Upper lobe of right lung (tissue), 1 donor: ENCODE measurements around the gene CYP4F12. TPM values are rescaled to one million over a fixed set of nuclear protein-coding genes. Genes with fewer than 3 reads are reported as not detected.

Source experiments
- ATAC-seq: fragments of 200-7000 bp; cut with Tn5 transposase; one replicate; pipeline ENCODE4 v1.9.1; 2020; ENCODE audit warnings: mild to moderate bottlenecking, moderate library complexity
- DNase-seq: peaks from one replicate; pipeline ENCODE4 v3.0.0-alpha.2; 2020
- H3K27ac ChIP-seq: fragments of 200-600 bp; one replicate; pipeline ENCODE4 v1.8.0; 2022
- H3K27me3 ChIP-seq: fragments of 200-600 bp; one replicate; pipeline ENCODE4 v1.8.0; 2022; ENCODE audit warnings: mild to moderate bottlenecking
- H3K36me3 ChIP-seq: fragments of 200-600 bp; one replicate; pipeline ENCODE4 v1.8.0; 2022
- H3K4me1 ChIP-seq: fragments of 200-600 bp; one replicate; pipeline ENCODE4 v1.8.0; 2022
- H3K4me3 ChIP-seq: fragments of 200-600 bp; one replicate; pipeline ENCODE4 v1.8.0; 2022; ENCODE audit warnings: mild to moderate bottlenecking
- H3K9me3 ChIP-seq: fragments of 200-600 bp; one replicate; pipeline ENCODE4 v1.8.0; 2022
- intact Hi-C: fragments of 100-400 bp; cut with DNase I; formaldehyde crosslinking; loops from one replicate; pipeline ENCODE4 v1.11.0; 2022
- total RNA-seq: library from RNA; stranded (reverse); fragmentation: NEBNext Ultra II Directional; extraction: Animal tissue kit (Norgen Biotek cat#: 25700); gene quantifications from one replicate; pipeline ENCODE4 v1.2.1, GENCODE V29; 2021
- TF ChIP-seq, protein P1 (sequence below): fragments of 200-600 bp; IDR thresholded peaks from one replicate; pipeline ENCODE4 v1.8.0; 2022; ENCODE audit warnings: antibody characterized with exemption
- donor health status: DM: no; HTN: yes; CAD: no; lungs with severe emphysema.

CYP4F12 gene
- total RNA-seq, 1 donor from 2014 or later, result 3.7 TPM

DNA sequence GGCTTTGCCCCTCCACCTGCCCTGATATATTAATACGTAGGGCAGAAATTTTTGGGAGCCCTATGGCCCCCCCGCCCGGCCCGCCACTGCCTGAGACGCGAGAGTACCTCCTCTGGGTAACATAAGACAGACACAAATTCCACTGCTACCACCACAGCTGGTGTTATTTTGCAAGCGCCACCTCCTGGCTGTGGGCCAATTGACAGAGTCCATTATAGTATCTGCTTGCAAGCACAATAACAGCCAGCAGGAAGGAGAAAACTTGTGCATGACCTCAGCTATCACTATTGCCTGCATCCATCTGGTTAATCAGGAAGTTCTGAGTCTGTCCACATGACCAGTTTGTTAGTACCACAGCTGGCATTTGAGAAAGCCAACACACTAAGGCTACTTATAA, 29.6 kb downstream of the CYP4F12 start:
- Histone ChIP-seq H3K4me3 (no peak overlapping the region), H3K27ac (no peak overlapping the region), H3K36me3 (no peaks in the 10 kb centered on the region), H3K9me3 (no peaks in the 10 kb centered on the region), H3K27me3 (no peaks in the 10 kb centered on the region), H3K4me1 (peaks cover 12% of the 10 kb centered on the region)
- ATAC-seq (peak; percentile 68), DNase-seq (peak; percentile 74)
- intact Hi-C loops, result no loop called here
- TF ChIP-seq, protein P1, sequence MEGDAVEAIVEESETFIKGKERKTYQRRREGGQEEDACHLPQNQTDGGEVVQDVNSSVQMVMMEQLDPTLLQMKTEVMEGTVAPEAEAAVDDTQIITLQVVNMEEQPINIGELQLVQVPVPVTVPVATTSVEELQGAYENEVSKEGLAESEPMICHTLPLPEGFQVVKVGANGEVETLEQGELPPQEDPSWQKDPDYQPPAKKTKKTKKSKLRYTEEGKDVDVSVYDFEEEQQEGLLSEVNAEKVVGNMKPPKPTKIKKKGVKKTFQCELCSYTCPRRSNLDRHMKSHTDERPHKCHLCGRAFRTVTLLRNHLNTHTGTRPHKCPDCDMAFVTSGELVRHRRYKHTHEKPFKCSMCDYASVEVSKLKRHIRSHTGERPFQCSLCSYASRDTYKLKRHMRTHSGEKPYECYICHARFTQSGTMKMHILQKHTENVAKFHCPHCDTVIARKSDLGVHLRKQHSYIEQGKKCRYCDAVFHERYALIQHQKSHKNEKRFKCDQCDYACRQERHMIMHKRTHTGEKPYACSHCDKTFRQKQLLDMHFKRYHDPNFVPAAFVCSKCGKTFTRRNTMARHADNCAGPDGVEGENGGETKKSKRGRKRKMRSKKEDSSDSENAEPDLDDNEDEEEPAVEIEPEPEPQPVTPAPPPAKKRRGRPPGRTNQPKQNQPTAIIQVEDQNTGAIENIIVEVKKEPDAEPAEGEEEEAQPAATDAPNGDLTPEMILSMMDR, result no peak

- no peak overlapping the region for H3K27ac ChIP-seq
- no peaks in the 10 kb centered on the region for H3K4me1 ChIP-seq
- DNase-seq (no peak), ATAC-seq (no peak)
- TF ChIP-seq, protein P1, result no peak
- H3K9me3 ChIP-seq, result no peaks in the 10 kb centered on the region
- no peaks in the 10 kb centered on the region for H3K36me3 ChIP-seq
- peaks cover 13% of the 10 kb centered on the region for H3K27me3 ChIP-seq
- H3K4me3 ChIP-seq, result no peak overlapping the region
- intact Hi-C loops, result no loop called here
Observed at GRCh38 chr19:15714638-15715037, 41.8 kb downstream of the CYP4F12 start.

DNA sequence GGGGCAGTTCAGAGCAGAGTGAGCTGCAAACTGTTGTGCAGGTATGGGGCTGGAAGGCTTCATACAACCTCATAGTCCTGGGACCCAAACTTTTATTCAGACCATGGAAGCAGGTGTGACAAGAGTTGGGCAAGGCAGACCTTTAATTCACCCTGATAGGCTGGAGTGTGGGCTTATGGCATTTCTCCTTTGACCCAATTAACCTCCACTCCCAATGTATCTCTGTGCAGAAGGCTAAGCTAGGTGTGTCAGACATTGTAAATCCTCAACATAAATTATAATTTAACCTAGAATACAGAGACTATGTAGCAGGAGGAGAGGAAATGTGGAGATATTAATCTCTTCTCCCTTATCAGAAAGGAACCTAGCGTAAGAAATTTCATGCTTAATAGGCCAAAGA, 42.8 kb downstream of the CYP4F12 start:
- H3K27ac ChIP-seq, result no peak overlapping the region
- peaks cover 20% of the 10 kb centered on the region for H3K27me3 ChIP-seq
- TF ChIP-seq, protein P1, result no peak
- H3K4me3 ChIP-seq, result no peak overlapping the region
- H3K4me1 ChIP-seq, result no peaks in the 10 kb centered on the region
- H3K36me3 ChIP-seq, result no peaks in the 10 kb centered on the region
- no peak for ATAC-seq
- no peak for DNase-seq
- intact Hi-C loops, result no loop called here
- no peaks in the 10 kb centered on the region for H3K9me3 ChIP-seq

DNA sequence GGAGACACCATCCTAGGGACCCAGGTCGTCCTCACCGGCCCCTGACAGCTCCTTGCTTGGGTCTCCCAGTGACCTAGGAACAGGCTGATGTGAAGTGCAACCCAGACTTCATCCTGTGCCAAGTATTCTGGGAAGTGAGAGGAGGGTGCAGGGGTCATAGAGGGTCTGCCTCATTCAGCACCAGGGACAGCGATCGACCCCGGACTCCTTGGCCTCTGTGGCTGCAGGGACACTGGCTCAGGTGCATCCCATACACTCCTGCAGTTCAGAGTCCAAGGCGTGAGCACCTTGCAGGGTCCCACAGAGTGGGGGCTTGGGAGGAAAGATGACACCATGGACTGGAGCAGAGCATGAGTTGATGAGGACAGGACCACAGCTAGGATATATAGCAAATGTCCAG, 44.9 kb downstream of the CYP4F12 start:
- TF ChIP-seq, protein P1, result no peak
- Histone ChIP-seq H3K36me3 (no peaks in the 10 kb centered on the region), H3K4me1 (no peaks in the 10 kb centered on the region), H3K9me3 (no peaks in the 10 kb centered on the region), H3K27me3 (peaks cover 24% of the 10 kb centered on the region), H3K27ac (no peak overlapping the region), H3K4me3 (no peak overlapping the region)
- intact Hi-C loops, result no loop called here
- DNase-seq (no peak), ATAC-seq (no peak)

DNA sequence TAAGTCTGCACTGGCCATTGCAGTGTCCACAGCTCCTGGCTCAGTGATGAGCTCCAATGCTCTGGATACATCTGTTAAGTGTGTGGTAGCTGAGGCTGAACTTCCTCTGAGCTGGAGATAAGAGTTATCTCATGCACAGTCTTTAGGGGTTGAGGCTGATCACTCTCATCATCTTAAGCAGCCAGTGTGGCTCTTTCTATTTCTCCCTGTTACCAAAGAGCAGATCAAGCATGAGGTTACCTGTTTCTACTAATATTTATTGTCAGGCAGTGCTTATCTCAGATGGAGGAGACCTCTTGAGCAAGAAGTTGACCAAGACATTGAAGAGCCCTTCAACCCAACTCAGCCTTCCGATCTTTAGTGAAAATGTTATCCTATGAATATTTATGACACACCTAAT, 48.4 kb downstream of the CYP4F12 start:
- ATAC-seq (no peak), DNase-seq (no peak)
- H3K9me3 ChIP-seq, result no peaks in the 10 kb centered on the region
- intact Hi-C loops, result no loop called here
- no peak overlapping the region for H3K27ac ChIP-seq
- H3K4me1 ChIP-seq, result no peaks in the 10 kb centered on the region
- H3K36me3 ChIP-seq, result no peaks in the 10 kb centered on the region
- TF ChIP-seq, protein P1, result no peak
- H3K27me3 ChIP-seq, result peaks cover 56% of the 10 kb centered on the region
- no peak overlapping the region for H3K4me3 ChIP-seq

GRCh38 chr19:15722956-15723355, 50.1 kb downstream of the CYP4F12 start:
- TF ChIP-seq, protein P1, result no peak
- H3K9me3 ChIP-seq, result no peaks in the 10 kb centered on the region
- H3K27me3 ChIP-seq, result peaks cover 57% of the 10 kb centered on the region
- H3K4me3 ChIP-seq, result no peak overlapping the region
- H3K36me3 ChIP-seq, result no peaks in the 10 kb centered on the region
- no peak for DNase-seq
- no peak overlapping the region for H3K27ac ChIP-seq
- ATAC-seq, result no peak
- H3K4me1 ChIP-seq, result no peaks in the 10 kb centered on the region
- intact Hi-C loops, result no loop called here
